LNCaP clone FGC (cell line): ENCODE data around the gene TMEM185A.
A peak's percentile ranks its signal among the peaks of the same experiment; 100 is the strongest.

Source experiments
- DNase-seq: peaks from one replicate; pipeline ENCODE4 v3.0.0-alpha.2; 2011; ENCODE audit warnings: low read depth
- H3K4me3 ChIP-seq: 2 replicates; pipeline ENCODE4 v1.5.1; 2011; ENCODE audit warnings: mild to moderate bottlenecking, low read depth, low read length, control low read depth
- CTCF ChIP-seq: IDR thresholded peaks from 2 replicates; pipeline ENCODE4 v1.5.1; 2012; ENCODE audit warnings: mild to moderate bottlenecking; ENCODE audit not compliant: control insufficient read depth, insufficient read depth; ENCODE audit errors: extremely low read depth

Gene TMEM185A

GRCh38 chrX:149648932-149649331, 17.3 kb upstream of the TMEM185A start:
- no peak for TF ChIP-seq CTCF
- no peak for DNase-seq
- no peak overlapping the region for H3K4me3 ChIP-seq

- no peak for DNase-seq
- TF ChIP-seq CTCF = no peak
- no peak overlapping the region for H3K4me3 ChIP-seq
Observed at GRCh38 chrX:149647505-149647904, 15.9 kb upstream of the TMEM185A start.

- DNase-seq = no peak
- no peak for TF ChIP-seq CTCF
- no peak overlapping the region for H3K4me3 ChIP-seq
Observed at GRCh38 chrX:149643496-149643895, 11.9 kb upstream of the TMEM185A start.

GRCh38 chrX:149641835-149642234, 10.2 kb upstream of the TMEM185A start:
- DNase-seq = peak; percentile 68
- TF ChIP-seq CTCF = no peak
- H3K4me3 ChIP-seq = no peak overlapping the region

- no peak for DNase-seq
- H3K4me3 ChIP-seq = no peak overlapping the region
- TF ChIP-seq CTCF = no peak
Observed at GRCh38 chrX:149641432-149641831, 9.8 kb upstream of the TMEM185A start.

- no peak overlapping the region for H3K4me3 ChIP-seq
- TF ChIP-seq CTCF = no peak
- no peak for DNase-seq
Observed at GRCh38 chrX:149639568-149639967, 8.0 kb upstream of the TMEM185A start.

- H3K4me3 ChIP-seq = no peak overlapping the region
- no peak for DNase-seq
- no peak for TF ChIP-seq CTCF
Observed at GRCh38 chrX:149638860-149639259, 7.3 kb upstream of the TMEM185A start.
